GM23248 (cell line): ENCODE data around the gene SPACA7.
"Not testable (repeated sequence)": the region's sequence is repeated elsewhere in the genome, so short reads cannot be mapped to it uniquely, and the experiment has no call there.

Source experiments
- EZH2 ChIP-seq: fragments of 200-600 bp; sonication (generic); IDR thresholded peaks from 2 replicates; pipeline ENCODE4 v1.6.1; 2018; ENCODE audit warnings: antibody characterized with exemption, mild to moderate bottlenecking; ENCODE audit not compliant: insufficient read depth, poor library complexity, severe bottlenecking
- EZH2phosphoT487 ChIP-seq: fragments of 200-600 bp; sonication (generic); IDR thresholded peaks from 2 replicates; pipeline ENCODE4 v1.6.1; 2018; ENCODE audit warnings: antibody characterized with exemption, moderate library complexity, mild to moderate bottlenecking, low read depth; ENCODE audit not compliant: insufficient read depth

DNA sequence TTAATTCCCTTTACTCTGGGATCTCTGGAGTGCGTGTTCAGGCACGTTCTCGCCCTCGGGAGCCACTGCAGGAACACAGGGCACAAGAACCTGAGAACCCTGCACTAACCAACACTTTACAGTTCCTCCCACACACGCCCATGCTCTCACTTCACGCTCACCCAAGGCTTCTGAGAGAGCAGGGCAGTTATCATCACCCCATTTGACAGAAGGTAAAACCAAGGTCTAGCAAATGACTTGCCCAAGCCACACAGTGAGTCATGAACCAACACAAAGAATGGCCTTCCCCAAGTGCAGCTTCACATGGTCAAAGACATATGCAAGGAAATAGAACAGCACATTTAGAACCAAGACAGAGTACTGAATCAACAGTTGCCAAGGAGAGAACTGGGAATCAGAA lies 22.2 kb downstream of the SPACA7 start:
- not testable (repeated sequence) for TF ChIP-seq EZH2, EZH2phosphoT487
